HG03103 (cell line): ENCODE results near the gene VPS26C.

ENCODE experiments used
- ATAC-seq: cut with Tn5 transposase; IDR thresholded peaks from one replicate; pipeline ENCODE4 v1.9.1; 2021; ENCODE audit warnings: low read depth; ENCODE audit not compliant: unreplicated experiment

VPS26C gene

DNA sequence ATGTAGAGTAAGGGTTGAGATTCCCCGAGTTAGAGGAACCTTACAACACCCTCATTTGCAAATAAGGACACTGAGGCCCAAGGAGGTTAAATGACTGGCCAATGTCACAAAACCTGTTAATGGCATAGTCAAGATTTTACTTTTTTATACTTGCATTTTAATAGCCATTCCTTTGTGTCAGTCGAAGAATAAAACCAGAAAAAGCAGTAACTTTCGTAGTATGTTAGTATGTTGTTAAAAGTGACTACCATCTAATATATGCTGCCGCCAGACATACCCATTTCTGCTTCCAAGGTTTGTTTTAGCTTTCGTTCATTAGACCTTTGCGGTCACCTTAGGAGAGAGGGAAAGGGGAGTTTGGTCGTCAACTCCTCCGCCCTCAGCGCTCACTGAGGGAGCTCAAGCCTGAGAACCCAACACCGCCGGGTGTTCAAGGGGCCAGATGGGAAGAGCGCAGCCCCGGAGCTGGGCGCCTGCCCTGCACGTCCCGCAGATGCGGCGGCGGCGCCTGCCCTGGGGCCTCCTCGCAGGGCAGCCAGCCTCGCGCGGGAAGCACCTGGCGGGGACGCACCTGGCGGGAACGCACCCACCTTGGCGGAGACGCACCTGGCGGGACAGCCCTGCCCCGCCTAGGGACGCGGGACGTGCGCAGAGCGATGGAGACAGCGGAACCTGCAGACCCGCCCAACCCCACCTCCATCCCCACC lies 466 bp downstream of the VPS26C start:
- ATAC-seq: peak; percentile 0

DNA sequence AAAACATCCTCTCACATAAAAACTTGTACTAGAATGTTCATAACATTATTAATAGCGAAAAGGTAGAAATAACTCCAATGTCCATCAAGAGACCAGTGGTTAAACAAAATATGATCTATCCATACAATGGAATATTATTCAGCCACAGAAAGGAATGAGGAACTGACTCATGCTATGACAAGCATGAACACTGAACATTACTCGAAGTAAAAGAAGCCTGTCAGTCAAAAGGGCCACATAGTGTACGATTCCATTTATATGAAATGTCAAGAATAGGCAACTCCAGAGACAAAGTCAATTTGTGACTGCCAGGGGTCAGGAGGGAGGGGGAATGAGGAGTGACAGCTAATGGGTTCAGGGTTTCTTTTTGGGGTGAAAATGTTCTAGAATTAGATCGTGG lies 2.3 kb downstream of the VPS26C start:
- no peak for ATAC-seq

DNA sequence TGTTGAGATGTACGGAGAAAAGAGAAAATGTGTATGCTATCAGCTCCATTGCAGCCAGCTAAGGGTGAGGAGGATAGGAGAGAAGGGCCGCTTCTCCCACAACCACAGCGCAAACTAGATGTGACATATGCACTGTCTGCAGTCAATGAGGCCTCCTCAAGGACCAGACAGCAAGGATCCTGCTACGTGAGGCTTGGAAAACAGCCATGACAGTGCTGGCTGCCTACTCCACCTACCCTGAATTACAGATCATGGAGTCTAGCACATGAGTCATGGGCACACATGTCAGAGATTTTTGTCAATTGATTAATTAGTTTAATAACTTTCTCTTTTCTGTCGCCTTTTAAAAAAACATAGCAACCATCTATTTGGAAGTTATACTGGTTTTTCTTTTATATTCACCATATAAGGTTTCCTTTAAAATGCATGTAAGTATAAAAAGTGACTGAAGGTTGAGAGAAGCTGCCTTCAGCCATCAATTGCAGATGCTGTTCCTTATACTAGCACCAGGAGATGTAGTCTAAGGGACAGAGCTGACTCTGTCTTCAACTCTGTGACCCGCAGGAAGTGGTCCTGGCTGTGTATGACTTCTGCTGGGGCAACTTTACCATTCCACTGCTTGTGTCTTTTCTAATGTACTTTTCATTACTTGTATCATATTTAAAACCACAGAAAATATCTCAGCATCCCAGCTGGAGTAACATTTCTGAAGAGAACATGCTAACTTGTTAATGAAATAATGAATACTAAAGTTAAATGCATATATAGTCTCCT lies 3.1 kb downstream of the VPS26C start:
- no peak for ATAC-seq

DNA sequence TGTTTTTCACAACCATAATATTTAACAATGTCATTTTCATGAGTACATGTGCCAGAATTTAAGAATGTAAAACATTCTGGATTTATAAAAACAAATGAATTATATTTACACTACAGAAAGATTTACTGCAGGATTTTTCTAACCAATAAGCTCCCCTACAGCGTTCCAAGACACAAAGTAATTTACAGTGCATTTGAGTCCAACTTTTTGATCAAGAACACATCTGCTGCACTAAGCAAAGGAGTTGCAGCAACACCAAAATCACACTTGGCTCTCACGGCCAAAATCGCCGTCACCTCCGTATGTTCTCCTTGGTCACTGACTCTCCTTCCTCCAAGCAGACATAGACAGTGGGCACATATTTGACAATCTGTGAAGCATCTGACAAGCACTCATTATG lies 7.7 kb downstream of the VPS26C start:
- ATAC-seq: no peak

DNA sequence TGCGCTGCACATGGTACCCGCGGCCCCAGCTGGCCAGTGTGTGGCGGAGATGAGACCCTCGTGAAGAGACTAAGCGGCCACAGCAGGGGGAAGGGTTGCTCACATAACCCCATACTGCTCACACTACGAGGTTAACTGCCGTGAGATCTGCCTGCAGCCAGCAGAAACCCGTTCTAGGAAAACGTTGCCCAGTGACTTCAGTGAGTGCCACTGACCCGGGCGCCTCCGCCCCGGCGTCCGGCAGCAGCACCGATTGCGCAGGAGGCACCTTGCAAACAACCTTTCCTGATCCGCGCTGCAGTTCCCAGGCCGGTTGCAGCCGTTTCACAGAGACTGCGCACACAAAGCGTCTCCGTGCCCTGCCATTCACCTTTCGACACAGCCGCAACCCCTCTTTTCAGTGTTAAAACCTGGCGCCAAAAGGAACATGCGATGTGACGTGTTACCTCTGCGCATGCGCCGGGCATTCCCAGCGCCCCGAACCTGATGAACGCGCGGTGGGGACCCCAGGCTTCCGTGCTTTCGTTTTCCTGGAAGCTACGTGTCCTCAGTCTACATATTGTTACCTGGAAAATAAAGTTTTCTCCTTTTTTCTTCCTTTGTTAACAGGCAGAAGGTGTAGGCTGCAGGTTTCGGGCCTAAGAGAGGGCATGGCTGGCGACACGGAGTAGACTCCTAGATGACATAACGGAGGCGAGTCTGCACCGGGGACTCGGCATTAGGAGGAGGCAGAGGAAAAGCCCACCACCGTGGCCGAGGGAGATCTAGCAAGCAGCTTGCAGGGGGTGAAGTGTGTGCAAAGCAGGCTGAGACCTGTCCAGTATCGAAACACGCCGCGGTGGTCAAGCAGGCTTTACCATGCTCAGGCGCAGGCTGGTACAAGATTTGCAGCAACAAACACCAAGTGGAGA lies 8.9 kb downstream of the VPS26C start:
- ATAC-seq: peak; percentile 70

DNA sequence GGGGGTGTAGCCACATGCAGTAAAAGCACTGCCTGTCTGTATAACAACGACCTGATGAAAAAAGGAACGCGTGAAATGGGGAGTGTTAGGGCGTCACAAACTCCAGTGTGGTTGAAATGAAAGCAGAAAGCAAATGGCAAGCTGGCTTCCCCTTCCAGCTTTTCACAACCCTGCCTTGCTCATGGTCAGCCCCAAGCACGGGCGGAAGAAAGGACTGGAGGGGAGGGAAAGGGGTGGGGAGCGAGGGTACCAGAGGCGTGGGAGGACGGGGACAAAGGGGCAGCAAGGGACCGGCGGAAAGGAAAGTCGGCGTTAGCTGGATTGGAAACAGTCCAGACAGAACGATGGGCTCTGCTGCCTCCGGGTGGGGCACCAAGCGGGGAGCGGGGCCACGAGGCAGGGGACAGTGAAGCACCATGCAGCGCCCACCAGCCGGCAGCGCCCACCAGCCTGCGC lies 9.6 kb downstream of the VPS26C start:
- ATAC-seq: peak; percentile 28

DNA sequence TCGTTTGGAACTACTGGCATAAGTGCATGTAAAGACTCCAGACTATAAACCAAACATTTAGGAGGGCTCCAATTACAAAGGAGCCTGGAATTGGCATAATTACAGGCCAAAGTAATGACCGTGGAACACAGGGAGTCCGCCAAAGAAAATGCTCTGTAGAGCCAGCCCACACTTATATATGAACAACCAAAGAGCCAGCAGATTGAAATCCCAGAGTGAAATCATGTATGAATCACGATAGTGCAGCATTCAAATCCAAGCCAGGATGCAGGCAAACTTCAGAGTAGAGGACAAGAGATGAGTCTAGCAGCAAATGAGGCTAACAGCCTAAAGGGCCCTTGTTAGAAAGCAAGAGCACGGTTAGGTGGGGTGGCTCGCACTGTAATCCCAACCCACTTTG lies 13.1 kb downstream of the VPS26C start:
- ATAC-seq: no peak

DNA sequence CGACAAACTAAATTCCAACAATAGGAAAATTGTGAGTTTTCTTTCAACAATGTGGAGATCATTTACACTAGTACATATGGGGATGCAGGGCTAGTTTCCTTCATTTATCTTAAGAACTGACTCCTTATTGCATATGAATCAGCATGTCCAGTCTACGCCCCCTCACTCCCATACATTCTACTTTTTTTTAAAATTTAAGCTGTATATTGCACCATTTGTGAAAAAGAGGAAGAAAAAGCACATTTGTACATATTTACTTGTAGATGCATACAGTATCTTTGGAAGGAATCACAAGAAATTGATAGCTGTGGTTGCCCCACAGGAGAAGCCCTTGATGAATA lies 15.9 kb downstream of the VPS26C start:
- ATAC-seq: no peak

DNA sequence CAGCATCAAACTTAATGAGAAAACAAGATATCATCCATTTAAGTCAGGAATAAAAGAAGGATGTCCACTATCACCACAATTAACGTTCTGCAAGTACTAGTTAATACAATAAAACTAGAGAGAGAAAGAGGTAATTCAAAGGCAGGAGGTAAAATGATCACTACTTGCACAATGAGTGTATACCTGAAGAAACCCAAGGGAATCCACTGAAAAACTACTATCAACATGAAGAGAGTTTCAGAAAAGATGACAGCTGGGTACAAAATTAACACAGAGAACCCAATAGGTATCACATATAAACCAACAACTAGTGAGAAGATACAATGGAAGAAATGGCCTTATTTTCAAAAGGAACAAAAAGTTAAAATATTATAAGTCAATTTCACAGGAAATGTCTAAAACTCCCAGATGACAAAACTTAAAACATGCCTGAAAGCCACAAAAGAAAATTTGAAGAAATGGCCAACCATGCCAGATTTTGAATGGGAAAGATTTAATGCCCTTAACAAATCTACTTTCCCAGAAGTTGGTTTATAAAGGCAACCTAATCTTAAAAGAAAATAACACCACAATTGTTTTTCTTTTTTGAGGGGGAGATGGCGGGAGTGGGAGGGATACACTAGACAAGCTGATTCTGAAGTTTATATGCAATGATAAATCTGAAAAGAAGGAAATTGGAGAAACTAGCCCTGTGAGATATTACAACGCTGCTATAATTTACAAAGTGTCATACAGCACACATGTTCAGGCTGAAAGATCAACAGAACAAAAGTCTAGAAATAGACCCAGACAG lies 17.8 kb downstream of the VPS26C start:
- ATAC-seq: peak; percentile 56

DNA sequence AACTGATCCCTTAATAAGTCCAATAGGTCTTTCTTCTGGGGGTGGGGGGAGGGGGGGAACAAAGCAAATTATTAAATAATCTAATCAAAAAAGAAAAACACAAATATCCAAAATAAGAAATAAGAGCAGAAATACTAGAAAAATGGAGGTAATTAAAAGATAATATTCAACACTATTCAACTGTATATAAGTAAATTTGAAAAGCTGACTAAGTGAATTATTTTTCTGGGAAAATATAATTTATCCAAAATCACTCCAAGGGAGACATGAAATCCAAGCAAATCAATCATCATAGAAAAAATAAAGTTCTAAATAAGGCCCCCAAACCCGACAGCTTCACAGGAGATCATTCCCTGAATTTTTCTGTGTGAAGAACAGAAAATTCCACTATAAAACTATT lies 18.8 kb downstream of the VPS26C start:
- no peak for ATAC-seq

DNA sequence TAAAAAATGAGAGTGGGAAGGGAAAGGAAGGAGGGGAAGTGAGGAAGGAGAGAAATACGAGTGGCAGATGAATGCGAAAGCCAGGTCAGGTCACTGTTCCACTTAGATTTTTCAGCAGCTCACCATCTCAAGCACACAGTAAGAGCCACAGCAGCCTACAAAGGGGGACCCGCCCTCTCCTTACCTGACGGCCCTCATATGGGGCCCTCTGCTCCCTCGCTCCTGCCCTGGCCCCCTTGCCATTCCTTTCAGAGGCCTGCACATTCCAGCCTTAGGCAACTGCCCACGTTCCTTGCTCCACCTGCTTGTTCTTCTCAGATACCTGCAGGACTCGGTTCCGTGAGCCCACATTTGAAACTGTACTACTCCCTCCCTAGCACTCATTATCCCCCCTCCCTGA lies 22.0 kb downstream of the VPS26C start:
- ATAC-seq: no peak

DNA sequence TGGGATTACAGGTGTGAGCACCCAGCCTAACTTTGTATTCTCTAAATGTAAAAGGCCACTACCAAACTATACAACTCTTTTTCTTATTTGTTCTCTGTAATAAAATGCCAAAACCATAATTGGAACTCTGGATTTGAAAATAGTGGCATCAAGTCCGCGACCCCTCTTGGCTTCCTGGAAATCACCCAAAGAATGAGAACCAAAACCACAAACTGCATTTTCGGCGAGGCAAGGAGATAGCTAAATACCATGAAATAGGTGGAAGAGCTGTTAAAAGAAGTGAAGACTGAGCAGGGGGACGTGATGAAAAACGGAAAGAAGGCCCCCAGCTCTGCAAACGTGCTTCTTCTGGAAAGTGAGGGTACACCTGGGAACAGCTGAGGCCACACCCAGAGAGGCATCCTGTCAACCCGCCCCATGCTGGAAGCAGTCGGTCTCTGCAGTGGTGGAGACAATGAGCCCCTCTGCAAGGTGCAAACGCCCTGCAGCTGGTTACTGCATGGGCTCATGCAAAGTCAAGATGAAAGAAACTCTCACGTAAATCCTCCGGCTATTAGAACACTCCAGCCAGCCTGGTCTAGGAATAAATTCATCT lies 22.5 kb downstream of the VPS26C start:
- no peak for ATAC-seq

DNA sequence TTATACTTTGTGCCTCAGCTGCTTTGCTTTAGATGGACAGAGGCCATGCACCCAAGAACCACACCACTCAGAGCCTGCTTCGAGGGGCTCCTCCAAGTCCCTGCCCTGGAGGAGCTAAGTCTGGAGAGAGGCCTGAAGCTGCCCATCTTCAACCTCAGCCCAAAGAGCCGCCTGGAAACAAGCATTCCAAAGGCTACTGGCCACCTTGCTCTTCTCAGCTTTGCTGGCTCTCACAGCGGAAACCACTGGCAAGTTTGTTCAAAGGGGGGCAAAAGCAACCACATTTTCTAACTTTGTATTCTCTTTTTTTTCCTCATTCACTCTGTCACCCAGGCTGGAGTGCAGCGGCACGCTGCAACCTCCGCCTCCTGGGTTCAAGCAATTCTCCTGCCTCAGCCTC lies 23.2 kb downstream of the VPS26C start:
- no peak for ATAC-seq

DNA sequence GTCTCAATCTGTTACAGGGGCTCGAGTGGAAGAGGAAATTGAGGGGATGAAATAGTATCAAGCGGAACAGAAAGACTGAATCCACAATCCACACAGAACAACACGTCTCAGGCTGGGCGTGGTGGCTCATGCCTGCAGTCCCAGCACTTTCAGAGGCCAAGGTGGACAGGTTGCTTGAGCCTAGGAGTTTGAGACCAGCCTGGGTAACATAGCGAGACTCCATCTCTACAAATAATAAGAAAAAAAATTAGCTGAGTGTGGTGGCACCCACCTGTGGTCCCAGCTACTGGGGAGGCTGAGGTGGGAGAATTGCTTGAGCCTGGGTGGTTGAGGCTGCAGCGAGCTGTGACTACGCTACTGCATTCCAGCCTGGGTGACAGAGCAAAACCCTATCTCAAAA lies 25.7 kb downstream of the VPS26C start:
- no peak for ATAC-seq

DNA sequence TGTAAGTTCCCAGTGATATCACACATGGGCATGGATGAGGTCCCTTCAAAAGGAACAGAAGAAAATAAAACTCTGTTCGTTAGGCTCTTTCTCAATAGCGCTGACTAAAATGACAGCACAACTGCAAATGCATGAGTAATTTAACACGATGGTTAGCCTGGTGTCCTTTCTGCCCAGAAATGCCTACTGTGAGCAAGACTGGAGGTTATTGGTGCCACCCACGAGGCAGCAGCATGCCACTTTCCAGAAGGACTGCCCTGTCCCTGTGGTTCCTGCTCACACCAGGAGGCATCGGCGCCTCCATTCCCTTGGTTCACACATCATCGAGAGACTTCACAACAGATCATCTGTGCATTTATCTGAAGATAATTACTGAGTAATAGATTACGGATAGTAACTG lies 26.2 kb downstream of the VPS26C start:
- no peak for ATAC-seq

DNA sequence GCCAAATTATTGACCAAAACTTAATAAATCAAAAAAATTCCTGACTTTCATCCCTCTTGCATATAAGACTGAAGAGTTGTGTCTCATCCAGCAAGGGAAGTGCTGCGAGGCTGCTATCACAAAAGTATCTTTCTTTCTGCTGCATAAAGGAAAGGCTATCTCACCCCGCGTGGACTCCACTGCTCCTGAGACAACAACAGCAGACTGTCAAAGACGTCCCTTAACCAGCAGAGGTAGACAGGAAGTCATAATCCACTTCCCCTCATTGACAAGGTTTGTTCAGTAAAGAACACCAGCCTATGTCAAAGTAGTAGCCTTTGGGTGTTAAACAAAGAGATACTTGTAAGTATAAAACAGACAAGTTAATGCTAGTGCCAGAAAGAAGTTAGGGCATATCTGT lies 29.4 kb downstream of the VPS26C start:
- no peak for ATAC-seq

DNA sequence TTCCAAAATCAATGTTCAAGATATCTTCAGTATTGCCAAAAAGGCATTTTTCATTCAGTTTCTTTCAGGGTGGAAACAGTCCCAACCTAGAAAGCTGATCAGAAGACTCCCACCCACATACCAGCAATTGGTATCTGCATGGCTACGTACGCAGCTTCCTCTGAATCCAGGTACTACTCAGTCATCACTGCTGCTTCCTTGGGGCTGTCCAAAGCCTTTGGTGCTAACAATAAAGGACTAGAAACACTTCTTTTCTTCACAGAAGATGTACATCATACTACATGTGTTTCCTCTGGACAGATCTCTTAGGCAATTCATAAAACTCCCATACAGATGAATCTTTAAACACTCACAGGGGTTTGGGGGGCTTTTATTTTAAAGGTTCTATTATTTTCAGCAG lies 29.8 kb downstream of the VPS26C start:
- ATAC-seq: no peak

DNA sequence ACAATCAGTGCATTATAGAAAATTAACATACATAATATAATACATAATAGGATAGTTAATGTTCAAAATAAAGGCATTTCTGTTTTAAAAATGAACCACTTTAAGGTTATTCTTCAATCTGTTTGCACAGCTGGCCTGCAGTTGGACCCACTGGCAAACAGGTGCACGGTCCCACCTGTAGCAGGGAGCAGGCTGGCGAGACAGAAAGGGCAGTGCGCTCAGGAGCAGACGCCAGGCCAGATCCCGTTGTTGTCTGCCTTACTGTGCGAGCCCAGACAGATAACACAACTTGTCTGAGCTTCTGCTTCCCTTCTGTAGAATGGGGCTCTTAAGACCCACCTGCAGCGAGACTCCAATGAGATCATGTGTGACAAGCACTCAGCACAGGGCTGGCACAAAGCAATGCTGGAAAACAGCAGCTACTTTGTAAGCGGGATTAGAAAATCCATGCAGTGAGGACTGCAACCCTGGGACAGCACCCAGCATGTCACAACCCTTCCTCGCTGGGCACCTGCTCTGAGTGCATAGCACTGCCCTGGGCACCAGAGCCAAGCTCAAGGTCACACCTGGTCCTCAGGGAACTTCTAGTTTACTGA lies 33.5 kb downstream of the VPS26C start:
- ATAC-seq: no peak

DNA sequence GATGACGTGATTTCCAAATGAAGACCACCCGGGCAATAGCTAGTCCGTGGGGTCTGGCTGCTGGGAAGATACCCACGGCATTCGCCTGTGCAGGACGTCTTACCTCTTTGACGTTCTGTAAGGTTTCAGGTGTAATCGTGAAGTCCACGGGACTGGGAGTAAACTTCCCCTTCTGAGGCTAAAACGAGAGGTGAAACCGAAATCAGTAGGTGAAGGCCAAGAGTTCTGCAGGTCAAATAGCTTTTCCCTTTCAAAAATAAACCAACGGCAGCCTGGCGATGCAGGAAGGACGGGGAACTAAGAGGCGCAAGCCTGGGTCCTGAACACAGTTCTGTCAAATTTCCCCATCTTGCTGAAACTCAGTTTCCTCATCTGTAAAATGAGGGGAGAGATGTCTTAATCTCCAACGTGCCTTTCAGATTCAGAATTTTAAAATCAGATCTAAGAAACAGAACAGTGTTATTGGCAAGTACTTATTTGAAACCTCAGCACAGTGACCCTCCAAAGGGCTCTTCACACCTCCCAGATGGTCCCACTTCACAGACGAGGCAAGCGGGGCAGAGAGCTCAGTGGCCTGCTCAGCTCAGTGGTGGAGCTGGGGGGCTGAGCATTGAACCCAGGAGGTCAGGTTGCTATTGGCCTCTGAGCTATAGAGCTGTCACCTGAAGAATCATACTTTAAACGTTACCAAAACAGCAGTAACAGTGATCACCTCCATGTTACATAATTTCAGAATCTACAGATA lies 34.7 kb downstream of the VPS26C start:
- ATAC-seq: peak; percentile 83
